Breast epithelium (tissue), 4 donors: ENCODE measurements around the gene TMPRSS9. TPM values are rescaled to one million over a fixed set of nuclear protein-coding genes. Genes with fewer than 3 reads are reported as not detected.

ENCODE experiments used
- DNase-seq, 2 donors: peaks; one replicate each; pipeline ENCODE4 v3.0.0-alpha.2; 2019; ENCODE audit warnings: low spot score in 2 of 2
- H3K27ac ChIP-seq, 2 donors: fragments of 200-600 bp; sonication (generic) in 1 of 2; one replicate each; pipeline ENCODE4 v1.5.1; 2016 to 2019; ENCODE audit warnings: mild to moderate bottlenecking in 1 of 2
- H3K27me3 ChIP-seq, 2 donors: fragments of 200-600 bp; sonication (generic) in 1 of 2; one replicate each; pipeline versions ENCODE4 v1.5.1 to v1.6.0; 2017 to 2019; ENCODE audit warnings: control low read depth in 1 of 2, mild to moderate bottlenecking in 1 of 2
- H3K36me3 ChIP-seq: fragments of 200-600 bp; one replicate; pipeline ENCODE4 v1.5.1; 2019
- H3K4me1 ChIP-seq, 2 donors: fragments of 200-600 bp; sonication (generic); one replicate each; pipeline ENCODE4 v1.5.1; 2016 to 2019; ENCODE audit warnings: control low read depth in 1 of 2
- H3K4me3 ChIP-seq, 3 donors: fragments of 200-600 bp; sonication (generic); 1 replicate in 2 of 3; 2 replicates in 1 of 3; pipeline ENCODE4 v1.5.1; 2016 to 2019; ENCODE audit warnings: mild to moderate bottlenecking in 3 of 3, moderate library complexity in 2 of 3
- H3K9me3 ChIP-seq, 2 donors: fragments of 200-600 bp; sonication (generic) in 1 of 2; one replicate each; pipeline ENCODE4 v1.5.1; 2016 to 2019; ENCODE audit warnings: control low read depth in 1 of 2
- POLR2A ChIP-seq: fragments of 450-650 bp; IDR thresholded peaks from one replicate; pipeline ENCODE4 v1.6.1; 2016; ENCODE audit warnings: antibody characterized with exemption, mild to moderate bottlenecking, moderate library complexity
- POLR2AphosphoS5 ChIP-seq, 3 donors: sonication (generic); formaldehyde crosslinking; IDR thresholded peaks; one replicate each; pipeline ENCODE4 v1.6.1; 2017; ENCODE audit warnings: antibody characterized with exemption in 3 of 3
- intact Hi-C: fragments of 100-400 bp; cut with DNase I; formaldehyde crosslinking; loops from one replicate; pipeline ENCODE4 v1.15.1; 2023; ENCODE audit warnings: low total_unique reads
- total RNA-seq, 3 donors: library from RNA; depleted of rRNA; stranded (reverse); fragments of >200 nt; gene quantifications; one replicate each; pipeline ENCODE4 v1.1.0, GENCODE V29; 2016
- TF ChIP-seq, protein P1 (sequence below), 3 donors: fragments of 450-650 bp; IDR thresholded peaks; one replicate each; pipeline ENCODE4 v1.5.1; 2016 to 2017; ENCODE audit warnings: antibody characterized with exemption in 3 of 3, mild to moderate bottlenecking in 3 of 3, moderate library complexity in 3 of 3

TMPRSS9 gene
- total RNA-seq, 3 donors from 2014 or later: under 0.01 TPM; not detected in 2

DNA sequence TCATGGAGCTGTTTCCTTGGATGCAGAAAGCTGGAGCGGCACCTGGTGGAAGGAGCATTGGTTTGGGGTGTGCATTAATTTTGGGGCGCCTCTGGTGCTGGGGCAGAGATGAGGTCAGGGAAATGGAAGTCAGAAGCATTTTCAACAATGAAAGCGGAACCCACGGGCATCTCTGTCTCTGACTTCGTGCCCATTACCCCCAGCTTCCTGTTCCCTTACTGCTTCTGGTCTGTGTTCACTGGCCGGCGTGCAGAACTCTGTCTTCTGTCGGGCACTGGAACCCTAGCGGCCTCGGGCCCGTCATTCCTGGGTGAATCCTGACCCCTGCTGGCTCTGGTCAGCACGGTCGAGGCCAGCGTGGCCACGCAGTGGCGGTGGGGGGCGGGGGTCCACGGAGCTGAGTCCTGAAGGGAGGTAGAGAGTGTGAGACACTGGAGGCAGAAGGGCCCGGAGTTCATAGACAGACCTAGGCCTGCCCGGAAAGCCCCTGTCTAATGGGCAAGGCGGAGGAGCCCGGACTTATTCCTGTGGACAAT lies 44.2 kb upstream of the TMPRSS9 start:
- Histone ChIP-seq H3K9me3 (peaks cover 14 to 19% of the 10 kb centered on the region in 2 donors), H3K36me3 (no peaks in the 10 kb centered on the region), H3K4me1 (no peaks in the 10 kb centered on the region), H3K27me3 (peaks cover 9 to 17% of the 10 kb centered on the region in 2 donors), H3K4me3 (no peak overlapping the region), H3K27ac (no peak overlapping the region)
- DNase-seq: no peak
- intact Hi-C loops: no loop called here
- TF ChIP-seq, protein P1, sequence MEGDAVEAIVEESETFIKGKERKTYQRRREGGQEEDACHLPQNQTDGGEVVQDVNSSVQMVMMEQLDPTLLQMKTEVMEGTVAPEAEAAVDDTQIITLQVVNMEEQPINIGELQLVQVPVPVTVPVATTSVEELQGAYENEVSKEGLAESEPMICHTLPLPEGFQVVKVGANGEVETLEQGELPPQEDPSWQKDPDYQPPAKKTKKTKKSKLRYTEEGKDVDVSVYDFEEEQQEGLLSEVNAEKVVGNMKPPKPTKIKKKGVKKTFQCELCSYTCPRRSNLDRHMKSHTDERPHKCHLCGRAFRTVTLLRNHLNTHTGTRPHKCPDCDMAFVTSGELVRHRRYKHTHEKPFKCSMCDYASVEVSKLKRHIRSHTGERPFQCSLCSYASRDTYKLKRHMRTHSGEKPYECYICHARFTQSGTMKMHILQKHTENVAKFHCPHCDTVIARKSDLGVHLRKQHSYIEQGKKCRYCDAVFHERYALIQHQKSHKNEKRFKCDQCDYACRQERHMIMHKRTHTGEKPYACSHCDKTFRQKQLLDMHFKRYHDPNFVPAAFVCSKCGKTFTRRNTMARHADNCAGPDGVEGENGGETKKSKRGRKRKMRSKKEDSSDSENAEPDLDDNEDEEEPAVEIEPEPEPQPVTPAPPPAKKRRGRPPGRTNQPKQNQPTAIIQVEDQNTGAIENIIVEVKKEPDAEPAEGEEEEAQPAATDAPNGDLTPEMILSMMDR (IDR thresholded peaks at IDR 0.05): no peak
- TF ChIP-seq POLR2AphosphoS5 (IDR thresholded peaks at IDR 0.05) (no peak), POLR2A (no peak)

DNA sequence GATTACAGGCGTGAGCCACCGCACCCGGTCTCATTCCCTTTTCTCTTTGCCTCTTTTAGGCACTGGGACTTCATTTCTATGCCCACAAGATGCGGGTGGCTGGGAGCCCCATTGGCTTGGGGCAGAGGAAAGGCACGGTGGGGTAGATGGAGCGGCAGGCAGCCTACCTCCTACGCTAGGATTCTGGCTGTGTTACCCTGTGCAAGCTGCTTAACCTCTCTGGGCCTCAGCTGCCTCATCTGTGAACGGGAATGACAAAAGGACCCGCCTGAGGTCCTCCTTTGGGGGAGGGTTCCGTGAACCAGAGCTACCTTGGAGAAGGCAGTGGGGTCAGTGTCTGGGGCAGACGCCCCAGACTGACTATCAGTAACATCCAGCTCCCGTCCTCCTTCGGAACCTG lies 42.8 kb upstream of the TMPRSS9 start:
- Histone ChIP-seq H3K27ac (no peak overlapping the region), H3K4me1 (no peaks in the 10 kb centered on the region), H3K36me3 (no peaks in the 10 kb centered on the region), H3K27me3 (peaks cover 9 to 13% of the 10 kb centered on the region in 2 donors), H3K4me3 (no peak overlapping the region), H3K9me3 (peaks cover 14 to 19% of the 10 kb centered on the region in 2 donors)
- intact Hi-C loops: no loop called here
- no peak for DNase-seq
- TF ChIP-seq, protein P1 (IDR thresholded peaks at IDR 0.05): no peak
- TF ChIP-seq POLR2AphosphoS5 (IDR thresholded peaks at IDR 0.05) (no peak), POLR2A (no peak)

DNA sequence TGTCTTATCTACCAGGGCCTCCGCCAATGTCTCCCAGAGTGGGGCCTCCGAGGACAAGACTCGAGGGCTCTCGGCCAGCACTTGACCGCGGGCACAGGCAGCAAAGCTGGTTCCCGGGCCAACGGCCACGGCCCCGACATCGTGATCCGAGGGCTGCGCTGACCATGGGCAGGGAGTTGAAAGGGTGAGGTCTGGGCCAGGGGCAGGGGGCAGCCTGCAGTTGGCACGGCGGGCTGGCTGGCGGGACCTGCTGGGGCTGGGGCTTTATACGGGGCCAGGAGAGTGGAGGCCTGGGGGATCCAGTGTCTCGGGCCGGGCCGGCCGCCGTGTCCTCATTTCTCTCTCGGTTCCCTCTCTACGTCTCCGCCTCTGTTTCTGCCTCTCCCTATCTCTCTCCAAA lies 42.3 kb upstream of the TMPRSS9 start:
- no peaks in the 10 kb centered on the region for H3K36me3 ChIP-seq
- intact Hi-C loops: no loop called here
- H3K27me3 ChIP-seq: peaks cover 5 to 9% of the 10 kb centered on the region in 2 donors
- H3K9me3 ChIP-seq: peaks cover 14 to 19% of the 10 kb centered on the region in 2 donors
- H3K4me3 ChIP-seq: no peak overlapping the region
- H3K27ac ChIP-seq: no peak overlapping the region
- H3K4me1 ChIP-seq: no peaks in the 10 kb centered on the region
- DNase-seq: no peak
- TF ChIP-seq POLR2AphosphoS5 (IDR thresholded peaks at IDR 0.05): no peak
- TF ChIP-seq POLR2A: no peak
- TF ChIP-seq, protein P1 (IDR thresholded peaks at IDR 0.05): no peak

DNA sequence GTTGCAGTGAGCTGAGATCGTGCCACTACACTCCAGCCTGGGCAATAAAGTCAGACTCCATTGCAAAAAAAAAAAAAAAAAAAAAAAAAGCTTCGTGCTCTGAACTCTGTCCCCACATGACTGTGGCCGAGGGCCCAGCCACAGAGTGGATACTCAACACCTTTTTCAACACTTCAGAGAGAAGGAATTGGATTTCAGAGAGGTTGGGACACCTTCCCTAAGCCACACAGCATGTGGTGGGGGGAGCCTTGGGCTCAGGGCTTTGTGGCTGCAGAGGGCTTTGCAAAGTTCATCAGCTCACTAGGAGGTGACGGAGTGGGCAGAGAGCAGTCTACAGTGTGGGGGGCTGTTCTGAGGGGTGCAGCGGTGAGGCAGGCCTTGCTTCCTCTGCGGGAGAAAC lies 41.1 kb upstream of the TMPRSS9 start:
- H3K9me3 ChIP-seq: peaks cover 14 to 19% of the 10 kb centered on the region in 2 donors
- no peak overlapping the region for H3K27ac ChIP-seq
- no peaks in the 10 kb centered on the region for H3K36me3 ChIP-seq
- no peaks in the 10 kb centered on the region for H3K27me3 ChIP-seq
- no peak for DNase-seq
- intact Hi-C loops: no loop called here
- TF ChIP-seq POLR2AphosphoS5 (IDR thresholded peaks at IDR 0.05) (no peak), POLR2A (no peak)
- TF ChIP-seq, protein P1 (IDR thresholded peaks at IDR 0.05): no peak
- H3K4me3 ChIP-seq: no peak overlapping the region
- H3K4me1 ChIP-seq: no peaks in the 10 kb centered on the region

DNA sequence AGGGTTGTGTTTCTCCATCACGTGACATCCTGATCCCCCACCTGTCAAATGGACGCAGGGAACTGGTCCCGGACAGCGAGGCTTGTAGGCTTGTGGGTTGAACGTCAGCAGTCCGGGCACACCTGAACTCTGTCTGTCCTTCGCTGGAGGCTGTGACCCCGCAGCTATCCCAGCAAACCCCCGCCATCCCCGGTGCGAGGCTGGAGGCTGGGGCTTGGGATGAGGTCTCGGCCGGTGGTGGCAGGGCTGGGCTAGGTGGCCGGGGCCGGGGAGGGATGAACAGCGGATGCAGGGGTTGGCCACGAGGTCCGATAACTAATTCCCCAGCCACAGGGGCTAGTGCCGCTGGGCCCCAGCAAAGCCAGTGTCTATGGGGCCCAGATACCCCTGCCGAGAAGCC lies 40.5 kb upstream of the TMPRSS9 start:
- intact Hi-C loops: no loop called here
- Histone ChIP-seq H3K27ac (no peak overlapping the region), H3K4me3 (no peak overlapping the region), H3K36me3 (no peaks in the 10 kb centered on the region), H3K4me1 (no peaks in the 10 kb centered on the region), H3K9me3 (peaks cover 12 to 15% of the 10 kb centered on the region in 2 donors), H3K27me3 (no peaks in the 10 kb centered on the region)
- no peak for TF ChIP-seq POLR2AphosphoS5 (IDR thresholded peaks at IDR 0.05)
- TF ChIP-seq, protein P1 (IDR thresholded peaks at IDR 0.05): no peak
- no peak for DNase-seq
